Stomach (tissue), 9 donors: ENCODE measurements around the gene SPRR3. TPM values are rescaled to one million over a fixed set of nuclear protein-coding genes. Genes with fewer than 3 reads are reported as not detected.

ENCODE experiments used
- DNase-seq, 2 donors: peaks; one replicate each; pipeline versions ENCODE4 v3.0.0 to v3.0.0-alpha.2; 2013 to 2019
- H3K27ac ChIP-seq, 5 donors: fragments of 200-600 bp in 4 of 5; sonication (generic) in 4 of 5; one replicate each; pipeline ENCODE4 v1.5.1; 2013 to 2019; ENCODE audit warnings: mild to moderate bottlenecking in 1 of 5, moderate library complexity in 1 of 5
- H3K27me3 ChIP-seq, 3 donors: fragments of 200-600 bp; sonication (generic); one replicate each; pipeline ENCODE4 v1.5.1; 2017 to 2019; ENCODE audit warnings: mixed run types in 1 of 3
- H3K36me3 ChIP-seq, 4 donors: fragments of 200-600 bp; sonication (generic); 1 replicate in 3 of 4; 2 replicates in 1 of 4; pipeline ENCODE4 v1.5.1; 2016 to 2019
- H3K4me1 ChIP-seq, 4 donors: fragments of 200-600 bp; sonication (generic); one replicate each; pipeline ENCODE4 v1.5.1; 2016 to 2019
- H3K4me3 ChIP-seq, 4 donors: fragments of 200-600 bp; sonication (generic) in 3 of 4; one replicate each; pipeline ENCODE4 v1.5.1; 2016 to 2019; ENCODE audit warnings: mild to moderate bottlenecking in 1 of 4
- H3K9me3 ChIP-seq, 4 donors: fragments of 200-600 bp; sonication (generic); one replicate each; pipeline ENCODE4 v1.5.1; 2016 to 2019
- CTCF ChIP-seq, 7 experiments: fragments of 450-650 bp in 4 of 7; fragments of 200-600 bp in 3 of 7; sonication (generic) in 3 of 7; IDR thresholded peaks; one replicate each; pipeline ENCODE4 v1.5.1; 2016 to 2019; ENCODE audit warnings: antibody characterized with exemption in 7 of 7, control low read depth in 2 of 7, mild to moderate bottlenecking in 1 of 7
- EP300 ChIP-seq: sonication (generic); formaldehyde crosslinking; IDR thresholded peaks from one replicate; pipeline ENCODE4 v1.6.1; 2017; ENCODE audit warnings: antibody characterized with exemption
- POLR2A ChIP-seq, 4 donors: fragments of 450-650 bp; IDR thresholded peaks; one replicate each; pipeline ENCODE4 v1.6.1; 2016; ENCODE audit warnings: antibody characterized with exemption in 4 of 4, control low read depth in 2 of 4, mild to moderate bottlenecking in 1 of 4, moderate library complexity in 1 of 4
- POLR2AphosphoS5 ChIP-seq, 3 donors: sonication (generic); formaldehyde crosslinking; IDR thresholded peaks; one replicate each; pipeline ENCODE4 v1.6.1; 2016; ENCODE audit warnings: antibody characterized with exemption in 3 of 3
- WGBS, 5 donors: extraction: QIAGEN DNeasy Blood & Tissue Kit in 3 of 5; methylation state at CpG; one replicate each; pipeline versions ENCODE4 v1.1.5 to v1.1.7; 2013 to 2018; 5-methylcytosine and 5-hydroxymethylcytosine counted together
- intact Hi-C: fragments of 100-400 bp; cut with DNase I; formaldehyde crosslinking; loops from one replicate; pipeline ENCODE4 v1.15.1; 2023; ENCODE audit warnings: low total_unique reads
- polyA plus RNA-seq, 3 donors: library from polyadenylated mRNA; stranded (reverse); fragments of 200-250 nt; gene quantifications; one replicate each; pipeline ENCODE4 v1.2.3, GENCODE V29; 2013
- total RNA-seq, 5 donors: library from RNA; depleted of rRNA; stranded (reverse); fragments of >200 nt; gene quantifications; one replicate each; pipeline versions ENCODE4 v1.1.0 to v1.2.3, GENCODE V29; 2014 to 2016
- donor health status: healthy with polysubstance abuse.
- donor health status: Bipolar disorder and iron deficiency.
- donor health status: healthy.

Gene SPRR3
- total and polyA plus RNA-seq, 8 donors = 3.1 to 932 (median 12.8) TPM; not detected in 5

- Histone ChIP-seq H3K27ac (no peak overlapping the region), H3K4me3 (no peak overlapping the region), H3K27me3 (peaks cover 0 to 5% (median 0%) of the 10 kb centered on the region in 3 donors), H3K36me3 (no peaks in the 10 kb centered on the region), H3K4me1 (no peaks in the 10 kb centered on the region), H3K9me3 (no peaks in the 10 kb centered on the region)
- DNase-seq = no peak
- TF ChIP-seq POLR2AphosphoS5 (IDR thresholded peaks at IDR 0.05) = no peak
- no peak for TF ChIP-seq CTCF (IDR thresholded peaks at IDR 0.05)
- no peak for TF ChIP-seq POLR2A (IDR thresholded peaks at IDR 0.05)
- no peak for TF ChIP-seq EP300
- intact Hi-C loops = no loop called here
- WGBS, 5 donors = 80 to 97% (median 87%) methylated on average over 3 of the region's 3 CpGs
Observed at GRCh38 chr1:152959273-152959672, 42.3 kb upstream of the SPRR3 start.

GRCh38 chr1:152959801-152960451, 41.6 kb upstream of the SPRR3 start:
- WGBS, 5 donors = 89 to 97% (median 93%) methylated on average over 10 of the region's 10 CpGs
- no peak for DNase-seq
- H3K27ac ChIP-seq = no peak overlapping the region
- no peaks in the 10 kb centered on the region for H3K9me3 ChIP-seq
- H3K27me3 ChIP-seq = peaks cover 0 to 5% (median 0%) of the 10 kb centered on the region in 3 donors
- TF ChIP-seq POLR2A (IDR thresholded peaks at IDR 0.05) (no peak), CTCF (IDR thresholded peaks at IDR 0.05) (no peak), POLR2AphosphoS5 (IDR thresholded peaks at IDR 0.05) (no peak), EP300 (no peak)
- H3K4me1 ChIP-seq = no peaks in the 10 kb centered on the region
- H3K4me3 ChIP-seq = no peak overlapping the region
- intact Hi-C loops = no loop called here
- no peaks in the 10 kb centered on the region for H3K36me3 ChIP-seq

GRCh38 chr1:152960452-152961044, 41.0 kb upstream of the SPRR3 start:
- Histone ChIP-seq H3K27ac (no peak overlapping the region), H3K36me3 (no peaks in the 10 kb centered on the region), H3K9me3 (no peaks in the 10 kb centered on the region), H3K4me3 (no peak overlapping the region), H3K4me1 (no peaks in the 10 kb centered on the region), H3K27me3 (peaks cover 0 to 5% (median 0%) of the 10 kb centered on the region in 3 donors)
- DNase-seq = no peak
- 62 to 72% (median 68%) methylated on average over 10 of the region's 10 CpGs for WGBS, 5 donors
- TF ChIP-seq POLR2AphosphoS5 (IDR thresholded peaks at IDR 0.05) (no peak), EP300 (no peak), CTCF (IDR thresholded peaks at IDR 0.05) (no peak), POLR2A (IDR thresholded peaks at IDR 0.05) (no peak)
- intact Hi-C loops = no loop called here

GRCh38 chr1:152961226-152961891, 40.2 kb upstream of the SPRR3 start:
- 63 to 88% (median 83%) methylated on average over 7 of the region's 7 CpGs for WGBS, 5 donors
- intact Hi-C loops = no loop called here
- DNase-seq = no peak
- TF ChIP-seq POLR2AphosphoS5 (IDR thresholded peaks at IDR 0.05) (no peak), EP300 (no peak), POLR2A (IDR thresholded peaks at IDR 0.05) (no peak), CTCF (IDR thresholded peaks at IDR 0.05) (no peak)
- H3K4me1 ChIP-seq = no peaks in the 10 kb centered on the region
- no peaks in the 10 kb centered on the region for H3K9me3 ChIP-seq
- H3K4me3 ChIP-seq = no peak overlapping the region
- no peaks in the 10 kb centered on the region for H3K36me3 ChIP-seq
- peaks cover 0 to 5% (median 0%) of the 10 kb centered on the region in 3 donors for H3K27me3 ChIP-seq
- H3K27ac ChIP-seq = no peak overlapping the region
